Pancreas (tissue), 10 donors: ENCODE data around the gene POLR3C. TPM values are rescaled to one million over a fixed set of nuclear protein-coding genes. Genes with fewer than 3 reads are reported as not detected.

Experiments used
- ATAC-seq, 4 donors: fragments of 200-7000 bp; cut with Tn5 transposase; one replicate each; pipeline versions ENCODE4 v1.8.0 to v1.9.1; 2020; ENCODE audit warnings: mild to moderate bottlenecking in 4 of 4, moderate library complexity in 4 of 4
- DNase-seq, 6 donors: peaks; one replicate each; pipeline ENCODE4 v3.0.0-alpha.2; 2020
- FAIRE-seq: peaks from 2 replicates; lab custom pipeline; 2012; peaks lifted over from hg19 to GRCh38; lab: Jason Lieb, UNC
- H3K27ac ChIP-seq, 4 donors: fragments of 200-600 bp; sonication (generic); 1 replicate in 3 of 4; 2 replicates in 1 of 4; pipeline versions ENCODE4 v1.5.0 to v1.8.0; 2020
- H3K27me3 ChIP-seq, 4 donors: fragments of 200-600 bp; one replicate each; pipeline ENCODE4 v1.8.0; 2021
- H3K36me3 ChIP-seq, 3 donors: fragments of 200-600 bp; sonication (generic) in 1 of 3; one replicate each; pipeline versions ENCODE4 v1.5.0 to v1.8.0; 2020 to 2021
- H3K4me1 ChIP-seq, 3 donors: fragments of 200-600 bp; one replicate each; pipeline ENCODE4 v1.8.0; 2021
- H3K4me3 ChIP-seq, 4 donors: fragments of 200-600 bp; sonication (generic) in 2 of 4; one replicate each; pipeline versions ENCODE4 v1.5.0 to v1.8.0; 2020 to 2021
- H3K9me3 ChIP-seq, 4 donors: fragments of 200-600 bp; one replicate each; pipeline ENCODE4 v1.8.0; 2021
- CTCF ChIP-seq, 4 donors: fragments of 200-600 bp; sonication (generic) in 3 of 4; IDR thresholded peaks; one replicate each; pipeline versions ENCODE4 v1.5.0 to v1.8.0; 2021; ENCODE audit warnings: antibody characterized with exemption in 4 of 4
- WGBS, 2 donors: extraction: QIAGEN DNeasy Blood & Tissue Kit; methylation state at CpG; one replicate each; pipeline ENCODE4 v1.1.7; 2013; 5-methylcytosine and 5-hydroxymethylcytosine counted together
- intact Hi-C, 3 donors: fragments of 100-400 bp; cut with DNase I; formaldehyde crosslinking; loops; one replicate each; pipeline versions ENCODE4 v1.11.1 to v1.14.2; 2022
- polyA plus RNA-seq, 2 donors: library from polyadenylated mRNA; stranded (reverse); fragments of 200-250 nt; gene quantifications; one replicate each; pipeline ENCODE4 v1.2.3, GENCODE V29; 2013
- total RNA-seq, 6 donors: library from RNA; stranded (reverse); fragmentation: NEBNext Ultra II Directional in 4 of 6; extraction: Animal tissue kit (Norgen Biotek cat#: 25700) in 4 of 6; gene quantifications; one replicate each; pipeline versions ENCODE4 v1.2.1 to v1.2.4, GENCODE V29; 2021 to 2023
- donor health status: healthy with polysubstance abuse.
- donor health status: DM: no; HTN: no; CAD: no; lungs with moderate emphysema.
- donor health status: DM: no; HTN: no; CAD: no.
- donor health status: control.
- donor health status: control.
- donor health status: Bipolar disorder and iron deficiency.
- donor health status: DM: yes; HTN: yes; CAD: no.
- donor health status: DM: no; HTN: no; CAD: no.
- donor health status: DM: no; HTN: no; CAD: no.
- donor health status: DM: yes; HTN: yes; CAD: no.

POLR3C gene
- total and polyA plus RNA-seq, 8 donors, result 7.6 to 16.2 (median 14.1) TPM

GRCh38 chr1:145792484-145792883, 31.5 kb upstream of the POLR3C start:
- H3K27ac ChIP-seq, result no peak overlapping the region
- no peak for FAIRE-seq
- no peaks in the 10 kb centered on the region for H3K36me3 ChIP-seq
- H3K27me3 ChIP-seq, result no peaks in the 10 kb centered on the region
- H3K4me1 ChIP-seq, result no peaks in the 10 kb centered on the region
- 67 to 88% methylated on average over 1 of the region's 1 CpG for WGBS, 2 donors
- no peak for DNase-seq
- H3K4me3 ChIP-seq, result no peak overlapping the region
- no peak for ATAC-seq
- intact Hi-C loops, result no loop called here
- H3K9me3 ChIP-seq, result no peaks in the 10 kb centered on the region
- no peak for TF ChIP-seq CTCF (IDR thresholded peaks at IDR 0.05)

- H3K27ac ChIP-seq, result no peak overlapping the region
- WGBS, 2 donors, result 91 to 97% methylated on average over 10 of the region's 10 CpGs
- H3K4me1 ChIP-seq, result no peaks in the 10 kb centered on the region
- no peak overlapping the region for H3K4me3 ChIP-seq
- no peaks in the 10 kb centered on the region for H3K36me3 ChIP-seq
- ATAC-seq (no peak), DNase-seq (no peak), FAIRE-seq (no peak)
- TF ChIP-seq CTCF (IDR thresholded peaks at IDR 0.05), result no peak
- no peaks in the 10 kb centered on the region for H3K9me3 ChIP-seq
- intact Hi-C loops, result no loop called here
- H3K27me3 ChIP-seq, result no peaks in the 10 kb centered on the region
Measured at GRCh38 chr1:145795257-145795881, 28.6 kb upstream of the POLR3C start.

GRCh38 chr1:145796753-145797152, 27.2 kb upstream of the POLR3C start:
- ATAC-seq (no peak), DNase-seq (no peak), FAIRE-seq (no peak)
- intact Hi-C loops, result no loop called here
- H3K9me3 ChIP-seq, result no peaks in the 10 kb centered on the region
- H3K27me3 ChIP-seq, result no peaks in the 10 kb centered on the region
- H3K27ac ChIP-seq, result no peak overlapping the region
- H3K36me3 ChIP-seq, result no peaks in the 10 kb centered on the region
- no peak for TF ChIP-seq CTCF (IDR thresholded peaks at IDR 0.05)
- WGBS, 2 donors, result 35 to 92% methylated on average over 1 of the region's 1 CpG
- no peaks in the 10 kb centered on the region for H3K4me1 ChIP-seq
- no peak overlapping the region for H3K4me3 ChIP-seq

- no peak for FAIRE-seq
- TF ChIP-seq CTCF (IDR thresholded peaks at IDR 0.05), result no peak
- Histone ChIP-seq H3K36me3 (no peaks in the 10 kb centered on the region), H3K4me1 (peaks cover 0 to 11% (median 8%) of the 10 kb centered on the region in 3 donors), H3K9me3 (no peaks in the 10 kb centered on the region), H3K4me3 (no peak overlapping the region), H3K27me3 (no peaks in the 10 kb centered on the region), H3K27ac (no peak overlapping the region)
- intact Hi-C loops, result no loop called here
- 91 to 92% methylated on average over 2 of the region's 2 CpGs for WGBS, 2 donors
- ATAC-seq, result no peak
- DNase-seq, result no peak
Measured at GRCh38 chr1:145799806-145800205, 24.2 kb upstream of the POLR3C start.

- Histone ChIP-seq H3K4me3 (no peak overlapping the region), H3K9me3 (no peaks in the 10 kb centered on the region), H3K36me3 (no peaks in the 10 kb centered on the region), H3K27me3 (no peaks in the 10 kb centered on the region), H3K27ac (no peak overlapping the region), H3K4me1 (peaks cover 0 to 17% (median 8%) of the 10 kb centered on the region in 3 donors)
- DNase-seq, result no peak
- no peak for ATAC-seq
- TF ChIP-seq CTCF (IDR thresholded peaks at IDR 0.05), result no peak
- no peak for FAIRE-seq
- 52 to 68% methylated on average over 3 of the region's 3 CpGs for WGBS, 2 donors
- intact Hi-C loops, result no loop called here
Measured at GRCh38 chr1:145804235-145805045, 19.6 kb upstream of the POLR3C start.
